Caco-2 (cell line): ENCODE data around the gene DCP2. TPM values are rescaled to one million over a fixed set of nuclear protein-coding genes. Genes with fewer than 3 reads are reported as not detected.

Source experiments
- BruUV-seq: library from RNA; stranded (reverse); fragments of 400-500 nt; replicated peaks from 2 replicates; lab custom pipeline; 2021; lab: Mats Ljungman, UMichigan
- CTCF ChIA-PET: fragments of 300-600 bp; sonication (Branson Sonifier 250); formaldehyde crosslinking; loops from one replicate; lab custom pipeline; 2022; ENCODE audit warnings: antibody characterized with exemption; lab: Charles Lee
- POLR2A ChIA-PET: fragments of 300-600 bp; sonication (Branson Sonifier 250); formaldehyde crosslinking; loops from one replicate; lab custom pipeline; 2022; ENCODE audit warnings: antibody characterized with exemption; lab: Charles Lee
- DNase-seq, 2 experiments: peaks; one replicate each; pipeline versions ENCODE4 v3.0.0 to v3.0.0-alpha.2; 2020 to 2022
- H3K27me3 ChIP-seq: replicated peaks from 2 replicates; pipeline ENCODE4 v1.6.0; 2011; ENCODE audit warnings: low read length; ENCODE audit not compliant: control insufficient read depth, insufficient read depth
- H3K36me3 ChIP-seq: 2 replicates; pipeline ENCODE4 v1.5.1; 2011; ENCODE audit warnings: low read length; ENCODE audit not compliant: control insufficient read depth, insufficient read depth
- H3K4me1 ChIP-seq: fragments of 250-450 bp; sonication (Bioruptor Pico); 2 replicates; pipeline ENCODE4 v1.5.1; 2020; ENCODE audit warnings: mild to moderate bottlenecking
- H3K4me3 ChIP-seq: 2 replicates; pipeline ENCODE4 v1.5.1; 2011; ENCODE audit warnings: low read depth, mild to moderate bottlenecking, control low read depth, low read length
- H3K9me3 ChIP-seq: fragments of 250-450 bp; sonication (Bioruptor Pico); 2 replicates; pipeline ENCODE4 v1.5.1; 2020; ENCODE audit warnings: mild to moderate bottlenecking, moderate library complexity
- H3K27ac Mint-ChIP-seq: one replicate; pipeline ENCODE4 v1.8.0; 2022; ENCODE audit warnings: mixed read lengths; ENCODE audit not compliant: unreplicated experiment
- H3K27me3 Mint-ChIP-seq: one replicate; pipeline ENCODE4 v1.8.0; 2022; ENCODE audit warnings: mixed read lengths; ENCODE audit not compliant: insufficient read depth, unreplicated experiment
- H3K36me3 Mint-ChIP-seq: one replicate; pipeline ENCODE4 v1.8.0; 2022; ENCODE audit warnings: mild to moderate bottlenecking, mixed read lengths; ENCODE audit not compliant: insufficient read depth, unreplicated experiment
- H3K4me1 Mint-ChIP-seq: one replicate; pipeline ENCODE4 v1.8.0; 2022; ENCODE audit warnings: low read depth, mixed read lengths; ENCODE audit not compliant: unreplicated experiment
- H3K4me3 Mint-ChIP-seq: one replicate; pipeline ENCODE4 v1.8.0; 2022; ENCODE audit warnings: mild to moderate bottlenecking, moderate library complexity, mixed read lengths; ENCODE audit not compliant: unreplicated experiment
- H3K9me3 Mint-ChIP-seq: one replicate; pipeline ENCODE4 v1.8.0; 2022; ENCODE audit warnings: mixed read lengths; ENCODE audit not compliant: unreplicated experiment
- CTCF ChIP-seq, 2 experiments: fragments of 200-600 bp in 1 of 2; IDR thresholded peaks; 1 replicate in 1 of 2; 2 replicates in 1 of 2; pipeline versions ENCODE4 v1.5.1 to v1.8.0; 2011 to 2022; ENCODE audit warnings: antibody characterized with exemption in 1 of 2, control low read depth in 1 of 2, inconsistent platforms in 1 of 2, low read depth in 1 of 2, low read length in 1 of 2, mild to moderate bottlenecking in 1 of 2, moderate library complexity in 1 of 2; ENCODE audit not compliant: insufficient read depth in 1 of 2, severe bottlenecking in 1 of 2, unreplicated experiment in 1 of 2
- intact Hi-C: fragments of 100-400 bp; cut with micrococcal nuclease; formaldehyde crosslinking; loops from one replicate; pipeline ENCODE4 v1.10.0; 2022; ENCODE audit not compliant: unreplicated experiment
- total RNA-seq: library from RNA; stranded (reverse); gene quantifications from 2 replicates; pipeline ENCODE4 v1.2.3, GENCODE V29; 2022

DCP2 gene
- total RNA-seq, 1 experiment from 2014 or later: 149 TPM

- Mint-ChIP-seq H3K9me3 (no peaks in the 10 kb centered on the region), H3K4me1 (no peaks in the 10 kb centered on the region), H3K27ac (no peak overlapping the region), H3K36me3 (no peaks in the 10 kb centered on the region), H3K4me3 (no peak overlapping the region), H3K27me3 (peaks cover 24% of the 10 kb centered on the region)
- POLR2A ChIA-PET: no interaction called here
- intact Hi-C loops: no loop called here
- Histone ChIP-seq H3K27me3 (no peaks in the 10 kb centered on the region), H3K4me3 (no peak overlapping the region), H3K36me3 (no peaks in the 10 kb centered on the region), H3K4me1 (no peaks in the 10 kb centered on the region), H3K9me3 (no peaks in the 10 kb centered on the region)
- no peak for TF ChIP-seq CTCF (IDR thresholded peaks at IDR 0.05; ENCODE audit: insufficient read depth in 1 of 2, low read depth in 1 of 2, low read length in 1 of 2, severe bottlenecking in 1 of 2, unreplicated experiment in 1 of 2)
- CTCF ChIA-PET: no interaction called here
- BruUV-seq: no TSS peak
- no peak for DNase-seq
Observed at GRCh38 chr5:113059232-113060040, 82.8 kb downstream of the DCP2 start.

DNA sequence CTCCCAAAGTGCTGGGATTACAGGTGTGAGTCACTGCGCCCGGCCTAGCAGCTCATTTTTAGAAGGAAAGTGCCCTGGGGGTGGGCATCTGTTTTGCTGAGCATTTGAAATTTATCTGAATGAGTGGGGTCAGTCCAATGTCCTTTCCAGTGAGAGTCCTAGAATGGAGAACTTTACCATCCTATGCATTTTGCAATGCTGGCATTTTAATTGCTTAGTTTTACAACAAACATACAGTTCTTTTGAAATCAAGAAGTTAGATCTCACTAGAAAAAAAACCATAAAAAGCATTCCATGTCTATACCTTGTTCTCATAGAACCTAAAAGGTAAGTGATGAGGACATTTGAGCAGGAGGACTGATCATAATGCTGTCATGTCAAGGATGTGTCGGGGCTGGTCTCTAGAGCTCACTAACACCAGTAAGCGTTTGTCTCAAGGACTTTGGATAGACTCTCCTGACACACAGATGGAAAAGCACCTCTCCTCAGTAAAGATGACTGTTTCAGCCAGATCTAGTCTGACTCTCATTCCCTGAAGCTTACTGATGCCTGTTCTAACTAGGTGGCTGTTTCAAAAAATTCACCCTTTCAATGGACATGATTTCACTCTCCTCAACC, 83.9 kb downstream of the DCP2 start:
- Histone ChIP-seq H3K4me1 (no peaks in the 10 kb centered on the region), H3K36me3 (no peaks in the 10 kb centered on the region), H3K4me3 (no peak overlapping the region), H3K27me3 (no peaks in the 10 kb centered on the region), H3K9me3 (no peaks in the 10 kb centered on the region)
- Mint-ChIP-seq H3K27ac (no peak overlapping the region), H3K27me3 (peaks cover 24% of the 10 kb centered on the region), H3K36me3 (no peaks in the 10 kb centered on the region), H3K4me3 (no peak overlapping the region), H3K4me1 (no peaks in the 10 kb centered on the region), H3K9me3 (no peaks in the 10 kb centered on the region)
- ChIA-PET POLR2A (no interaction called here), CTCF (no interaction called here)
- BruUV-seq: no TSS peak
- TF ChIP-seq CTCF (IDR thresholded peaks at IDR 0.05; ENCODE audit: insufficient read depth in 1 of 2, low read depth in 1 of 2, low read length in 1 of 2, severe bottlenecking in 1 of 2, unreplicated experiment in 1 of 2): no peak
- intact Hi-C loops: no loop called here
- DNase-seq: no peak

DNA sequence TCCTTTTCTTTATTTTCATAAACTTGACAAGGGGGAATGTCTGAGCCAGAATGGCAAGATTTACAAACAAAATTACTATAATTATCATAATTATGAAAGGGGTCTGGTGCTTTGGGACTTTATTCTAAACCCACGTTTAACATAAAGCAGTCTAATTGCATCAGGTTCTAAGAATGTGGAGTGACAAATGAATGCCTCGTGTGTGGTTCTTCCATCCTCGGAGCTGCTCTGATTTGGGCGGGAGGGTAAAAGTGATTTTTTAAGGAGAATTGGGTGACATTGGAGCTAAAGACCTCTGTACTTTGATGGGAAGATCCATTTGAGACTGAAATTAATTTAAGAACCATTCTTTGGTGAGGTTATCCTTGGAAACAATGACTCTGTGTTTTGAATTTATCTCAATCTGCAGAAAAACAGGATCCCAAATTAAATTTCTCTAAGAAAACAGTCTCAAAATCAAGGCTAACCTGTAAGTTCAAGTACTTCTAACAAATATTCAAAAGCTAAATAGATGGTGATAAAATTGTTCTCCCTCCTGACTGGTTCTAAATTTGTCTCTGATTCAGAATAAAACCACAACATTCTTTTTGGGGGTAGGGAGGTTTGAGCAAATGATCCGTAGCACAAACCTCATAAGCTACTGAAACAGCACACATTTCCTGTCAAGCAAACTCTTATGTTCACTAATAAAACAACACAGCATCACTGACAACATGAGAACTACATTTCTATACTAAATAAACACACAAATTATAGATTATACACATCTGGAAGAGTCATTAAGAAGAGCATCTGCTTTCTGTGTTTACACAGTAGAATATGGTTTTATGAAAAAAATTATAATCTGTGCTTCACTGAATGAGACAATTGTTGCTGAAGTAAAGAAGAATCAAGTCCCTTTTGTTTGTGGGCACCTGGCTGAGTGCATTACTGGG, 85.5 kb downstream of the DCP2 start:
- Histone ChIP-seq H3K4me3 (no peak overlapping the region), H3K4me1 (no peaks in the 10 kb centered on the region), H3K27me3 (no peaks in the 10 kb centered on the region), H3K36me3 (no peaks in the 10 kb centered on the region), H3K9me3 (no peaks in the 10 kb centered on the region)
- POLR2A ChIA-PET: no interaction called here
- Mint-ChIP-seq H3K27me3 (peaks cover 24% of the 10 kb centered on the region), H3K4me3 (no peak overlapping the region), H3K36me3 (no peaks in the 10 kb centered on the region), H3K27ac (no peak overlapping the region), H3K9me3 (no peaks in the 10 kb centered on the region), H3K4me1 (no peaks in the 10 kb centered on the region)
- intact Hi-C loops: no loop called here
- TF ChIP-seq CTCF (IDR thresholded peaks at IDR 0.05; ENCODE audit: insufficient read depth in 1 of 2, low read depth in 1 of 2, low read length in 1 of 2, severe bottlenecking in 1 of 2, unreplicated experiment in 1 of 2): no peak
- CTCF ChIA-PET: no interaction called here
- no peak for DNase-seq
- BruUV-seq: no TSS peak
